Endodermal cell (in vitro differentiated cells): ENCODE results near the gene DUS1L. TPM values are rescaled to one million over a fixed set of nuclear protein-coding genes. Genes with fewer than 3 reads are reported as not detected.

Experiments
- DNase-seq: peaks from one replicate; pipeline ENCODE4 v3.0.0-alpha.2; 2017
- H3K27ac ChIP-seq: 2 replicates; pipeline ENCODE4 v1.5.1; 2013; ENCODE audit warnings: mild to moderate bottlenecking, low read depth, low read length, moderate library complexity
- H3K27me3 ChIP-seq: 2 replicates; pipeline ENCODE4 v1.6.1; 2013; ENCODE audit warnings: mild to moderate bottlenecking, low read length, moderate library complexity; ENCODE audit not compliant: insufficient read depth, control insufficient read depth, poor library complexity, severe bottlenecking
- H3K36me3 ChIP-seq: 2 replicates; pipeline ENCODE4 v1.7.0; 2013; ENCODE audit warnings: mild to moderate bottlenecking, low read length, moderate library complexity; ENCODE audit not compliant: control insufficient read depth, insufficient read depth
- H3K4me1 ChIP-seq: one replicate; pipeline ENCODE4 v1.7.0; 2013; ENCODE audit warnings: low read length; ENCODE audit not compliant: control insufficient read depth, insufficient read depth
- H3K4me3 ChIP-seq: 2 replicates; pipeline ENCODE4 v1.5.1; 2013; ENCODE audit warnings: mild to moderate bottlenecking, low read length, moderate library complexity
- H3K9ac ChIP-seq: 2 replicates; pipeline ENCODE4 v1.6.1; 2013; ENCODE audit warnings: mild to moderate bottlenecking, low read length, moderate library complexity; ENCODE audit not compliant: poor library complexity, severe bottlenecking; ENCODE audit errors: extremely low read depth
- H3K9me3 ChIP-seq: 2 replicates; pipeline ENCODE4 v1.6.1; 2013; ENCODE audit warnings: mild to moderate bottlenecking, low read length, moderate library complexity; ENCODE audit not compliant: control insufficient read depth
- H3K27ac Mint-ChIP-seq: 2 replicates; pipeline ENCODE4 v1.8.0; 2020; ENCODE audit warnings: mixed read lengths
- H3K27me3 Mint-ChIP-seq: 2 replicates; pipeline ENCODE4 v1.8.0; 2021; ENCODE audit warnings: mild to moderate bottlenecking, mixed read lengths; ENCODE audit not compliant: insufficient read depth
- H3K36me3 Mint-ChIP-seq: 2 replicates; pipeline ENCODE4 v1.8.0; 2020; ENCODE audit warnings: low read depth, mixed read lengths
- H3K4me1 Mint-ChIP-seq: 2 replicates; pipeline ENCODE4 v1.8.0; 2020; ENCODE audit warnings: mixed read lengths
- H3K4me3 Mint-ChIP-seq: 2 replicates; pipeline ENCODE4 v1.8.0; 2020; ENCODE audit warnings: mild to moderate bottlenecking, moderate library complexity, mixed read lengths
- H3K9me3 Mint-ChIP-seq: 2 replicates; pipeline ENCODE4 v1.8.0; 2020; ENCODE audit warnings: mild to moderate bottlenecking, mixed read lengths
- WGBS, 2 experiments: methylation state at CpG; one replicate each; pipeline versions ENCODE4 v1.1.5 to v1.1.7; 2013; ENCODE audit warnings: missing lambda C conversion rate in 2 of 2, mixed read lengths in 1 of 2; ENCODE audit not compliant: insufficient coverage in 1 of 2, insufficient read length in 1 of 2; 5-methylcytosine and 5-hydroxymethylcytosine counted together
- total RNA-seq, 2 donors: library from RNA; stranded (reverse); fragmentation: NEBNext Ultra II Directional in 1 of 2; extraction: Animal tissue kit (Norgen Biotek cat#: 25700) in 1 of 2; gene quantifications; 2 replicates in 1 of 2; 3 replicates in 1 of 2; pipeline ENCODE4 v1.2.1, GENCODE V29; 2021
- TF ChIP-seq, protein P1 (sequence below): fragments of 200-600 bp; sonication (generic); conservative IDR thresholded peaks from 2 replicates; pipeline ENCODE4 v1.5.0; 2021; ENCODE audit warnings: antibody characterized with exemption, mild to moderate bottlenecking

DUS1L gene
- total RNA-seq, 2 donors from 2014 or later: 85.3 to 108 TPM

DNA sequence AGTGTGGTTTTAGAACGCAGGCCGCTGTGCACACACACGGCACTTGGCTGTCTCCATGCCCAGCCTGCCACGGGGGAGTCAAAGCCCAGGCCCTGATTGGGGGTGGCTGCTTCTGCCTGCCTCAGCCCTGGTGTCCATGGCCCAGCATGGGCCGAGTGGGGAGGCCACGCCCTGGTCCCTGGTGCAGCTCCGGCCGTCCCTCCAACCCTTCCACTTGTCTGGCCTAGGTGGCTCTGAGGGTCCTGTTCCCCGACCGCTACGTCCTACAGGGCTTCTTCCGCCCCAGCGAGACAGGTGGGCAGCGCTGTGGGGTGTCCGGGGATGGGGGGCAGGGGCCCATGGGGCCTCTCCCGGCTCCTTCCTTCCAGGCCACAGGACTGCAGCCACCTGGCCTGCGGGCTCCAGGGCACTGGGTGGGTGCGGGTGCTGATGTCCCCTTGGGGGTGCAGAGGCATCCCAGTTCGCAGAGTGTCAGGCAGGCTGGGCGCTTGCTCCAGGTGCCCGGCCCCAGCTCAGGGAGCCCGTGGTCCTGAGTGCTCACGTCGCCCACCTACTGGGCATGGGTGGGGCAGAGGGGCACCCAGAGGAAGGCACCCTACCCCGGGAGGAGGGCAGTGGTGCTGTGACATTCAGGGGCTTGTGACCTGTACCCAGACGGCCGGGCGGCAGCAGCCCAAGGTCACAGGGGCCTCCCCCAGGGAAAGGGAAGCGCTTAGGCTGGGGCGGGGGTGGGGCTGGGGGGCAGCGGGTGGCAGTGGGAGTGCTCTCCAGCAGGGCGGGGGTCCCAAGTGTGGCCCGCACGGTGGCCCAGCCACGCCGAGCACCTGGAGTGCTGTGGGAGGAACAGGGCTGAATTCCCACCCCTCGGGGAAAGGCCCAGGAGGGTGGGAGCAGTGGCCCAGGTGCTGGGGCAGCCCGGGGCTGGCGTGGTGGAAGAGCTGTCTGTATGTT is 54.8 kb downstream of the DUS1L start:
- H3K4me3 Mint-ChIP-seq: no peak overlapping the region

DNA sequence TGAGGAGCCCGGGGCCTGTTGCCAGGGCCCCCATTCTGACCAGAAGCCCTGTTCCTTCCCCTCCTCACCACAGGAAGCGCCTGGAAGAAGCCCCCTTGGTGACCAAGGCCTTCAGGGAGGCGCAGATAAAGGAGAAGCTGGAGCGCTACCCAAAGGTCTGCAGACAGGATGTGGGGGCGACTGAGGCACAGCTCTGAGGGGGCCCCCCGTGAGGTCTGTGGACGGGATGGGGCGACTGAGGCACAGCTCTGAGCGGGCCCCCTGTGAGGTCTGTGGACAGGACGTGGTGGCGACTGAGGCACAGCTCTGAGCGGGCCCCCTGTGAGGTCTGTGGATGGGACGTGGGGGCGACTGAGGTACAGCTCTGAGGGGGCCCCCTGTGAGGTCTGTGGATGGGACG is 56.2 kb downstream of the DUS1L start:
- no peak overlapping the region for H3K4me3 ChIP-seq
- H3K9ac ChIP-seq: no peak overlapping the region
- Mint-ChIP-seq H3K27ac (no peak overlapping the region), H3K4me3 (no peak overlapping the region), H3K4me1 (no peaks in the 10 kb centered on the region), H3K36me3 (no peaks in the 10 kb centered on the region), H3K27me3 (no peaks in the 10 kb centered on the region), H3K9me3 (no peaks in the 10 kb centered on the region)
- TF ChIP-seq, protein P1, sequence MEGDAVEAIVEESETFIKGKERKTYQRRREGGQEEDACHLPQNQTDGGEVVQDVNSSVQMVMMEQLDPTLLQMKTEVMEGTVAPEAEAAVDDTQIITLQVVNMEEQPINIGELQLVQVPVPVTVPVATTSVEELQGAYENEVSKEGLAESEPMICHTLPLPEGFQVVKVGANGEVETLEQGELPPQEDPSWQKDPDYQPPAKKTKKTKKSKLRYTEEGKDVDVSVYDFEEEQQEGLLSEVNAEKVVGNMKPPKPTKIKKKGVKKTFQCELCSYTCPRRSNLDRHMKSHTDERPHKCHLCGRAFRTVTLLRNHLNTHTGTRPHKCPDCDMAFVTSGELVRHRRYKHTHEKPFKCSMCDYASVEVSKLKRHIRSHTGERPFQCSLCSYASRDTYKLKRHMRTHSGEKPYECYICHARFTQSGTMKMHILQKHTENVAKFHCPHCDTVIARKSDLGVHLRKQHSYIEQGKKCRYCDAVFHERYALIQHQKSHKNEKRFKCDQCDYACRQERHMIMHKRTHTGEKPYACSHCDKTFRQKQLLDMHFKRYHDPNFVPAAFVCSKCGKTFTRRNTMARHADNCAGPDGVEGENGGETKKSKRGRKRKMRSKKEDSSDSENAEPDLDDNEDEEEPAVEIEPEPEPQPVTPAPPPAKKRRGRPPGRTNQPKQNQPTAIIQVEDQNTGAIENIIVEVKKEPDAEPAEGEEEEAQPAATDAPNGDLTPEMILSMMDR: no peak
- 94 to 97% methylated on average over 6 to 15 of the region's 15 CpGs for WGBS, 2 experiments
- H3K27ac ChIP-seq: no peak overlapping the region
- no peaks in the 10 kb centered on the region for H3K27me3 ChIP-seq
- H3K36me3 ChIP-seq: no peaks in the 10 kb centered on the region
- H3K9me3 ChIP-seq: no peaks in the 10 kb centered on the region
- H3K4me1 ChIP-seq: no peaks in the 10 kb centered on the region
- no peak for DNase-seq

More for the DNA sequence above, 54.8 kb downstream of the DUS1L start:
- H3K4me1 ChIP-seq: no peaks in the 10 kb centered on the region
- Mint-ChIP-seq H3K27me3 (no peaks in the 10 kb centered on the region), H3K36me3 (no peaks in the 10 kb centered on the region), H3K27ac (no peak overlapping the region), H3K4me1 (no peaks in the 10 kb centered on the region), H3K9me3 (no peaks in the 10 kb centered on the region)
- no peaks in the 10 kb centered on the region for H3K27me3 ChIP-seq
- no peak overlapping the region for H3K4me3 ChIP-seq
- TF ChIP-seq, protein P1: no peak
- H3K9ac ChIP-seq: no peak overlapping the region
- DNase-seq: no peak
- H3K36me3 ChIP-seq: no peaks in the 10 kb centered on the region
- no peak overlapping the region for H3K27ac ChIP-seq
- 94 to 98% methylated on average over 16 to 39 of the region's 39 CpGs for WGBS, 2 experiments
- no peaks in the 10 kb centered on the region for H3K9me3 ChIP-seq

DNA sequence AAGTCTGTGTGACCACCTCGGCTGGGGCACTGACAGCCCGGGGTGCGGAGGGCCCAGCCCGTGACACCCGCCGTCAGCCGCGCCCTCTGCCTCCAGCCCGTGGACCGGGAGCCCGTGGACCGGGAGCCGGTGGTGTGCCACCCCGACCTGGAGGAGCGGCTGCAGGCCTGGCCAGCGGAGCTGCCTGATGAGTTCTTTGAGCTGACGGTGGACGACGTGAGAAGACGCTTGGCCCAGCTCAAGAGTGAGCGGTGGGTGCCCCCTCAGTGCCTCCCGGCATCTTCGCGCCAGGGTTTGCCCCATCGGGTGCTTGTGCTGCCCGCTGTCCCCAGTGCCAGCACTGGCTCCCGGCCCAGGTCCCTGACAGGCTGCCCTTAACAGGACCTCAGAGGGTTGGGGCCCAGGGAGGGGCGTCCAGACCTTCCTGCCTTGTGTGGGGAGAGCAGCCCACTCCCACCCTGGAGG is 56.6 kb downstream of the DUS1L start:
- no peak overlapping the region for H3K4me3 ChIP-seq
- no peak overlapping the region for H3K4me3 Mint-ChIP-seq
- no peaks in the 10 kb centered on the region for H3K9me3 Mint-ChIP-seq
- no peak overlapping the region for H3K9ac ChIP-seq
- TF ChIP-seq, protein P1: no peak
- H3K4me1 Mint-ChIP-seq: no peaks in the 10 kb centered on the region
- no peak overlapping the region for H3K27ac Mint-ChIP-seq
- H3K27ac ChIP-seq: no peak overlapping the region
- no peak for DNase-seq
- no peaks in the 10 kb centered on the region for H3K36me3 ChIP-seq
- H3K9me3 ChIP-seq: no peaks in the 10 kb centered on the region
- no peaks in the 10 kb centered on the region for H3K36me3 Mint-ChIP-seq
- H3K27me3 ChIP-seq: no peaks in the 10 kb centered on the region
- no peaks in the 10 kb centered on the region for H3K27me3 Mint-ChIP-seq
- H3K4me1 ChIP-seq: no peaks in the 10 kb centered on the region
- 94 to 95% methylated on average over 18 to 28 of the region's 28 CpGs for WGBS, 2 experiments
